HG03571 (cell line): ENCODE measurements around the gene HOMER2.
A peak's percentile ranks its signal among the peaks of the same experiment; 100 is the strongest.

Experiments used
- ATAC-seq: cut with Tn5 transposase; IDR thresholded peaks from one replicate; pipeline ENCODE4 v1.9.1; 2021; ENCODE audit not compliant: unreplicated experiment

The HOMER2 gene

DNA sequence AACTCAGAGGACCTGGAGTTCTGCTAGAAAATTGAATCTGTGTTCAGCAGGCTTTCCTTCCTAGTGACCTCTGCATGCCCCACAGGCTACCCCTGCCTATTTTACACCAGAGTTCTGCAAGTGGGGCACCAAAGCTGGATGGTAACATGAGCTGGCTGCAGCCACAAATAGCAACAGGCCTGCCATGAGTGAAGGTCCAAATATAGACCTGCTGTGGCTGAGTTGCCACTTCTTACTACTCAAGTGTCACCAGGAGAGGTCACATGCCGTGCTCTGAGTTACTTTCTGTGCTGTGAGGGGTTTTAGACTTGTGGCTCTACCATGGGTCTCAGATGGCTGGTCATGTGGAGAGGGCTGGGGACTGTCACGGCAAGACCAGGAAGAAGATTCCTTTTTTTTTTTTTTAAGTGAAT lies 146.5 kb downstream of the HOMER2 start, which contains the start of gene FSD2:
Gene FSD2, minus strand, starts transcription at position 76 of the 413 bp plus-strand sequence. CDS start 18,679 bp downstream, outside the sequence.
- peak; percentile 57 for ATAC-seq

DNA sequence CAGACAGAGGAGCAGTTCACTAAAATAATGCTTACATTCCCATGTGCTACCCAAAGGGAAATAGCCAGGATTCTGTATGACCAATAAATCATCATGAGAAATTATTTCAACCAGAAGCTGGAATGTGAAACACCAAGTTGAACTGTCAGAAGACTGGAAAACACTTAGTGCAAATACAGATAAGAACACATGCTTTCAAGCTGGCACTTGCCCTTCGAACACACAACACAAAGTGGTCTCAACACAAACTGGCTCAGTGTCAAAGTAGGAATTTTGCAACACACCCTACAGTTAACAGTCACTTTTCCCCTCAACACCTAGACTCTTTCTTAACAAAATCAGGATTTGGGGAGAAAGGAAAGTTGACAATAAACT lies 148.0 kb downstream of the HOMER2 start:
- ATAC-seq = no peak

DNA sequence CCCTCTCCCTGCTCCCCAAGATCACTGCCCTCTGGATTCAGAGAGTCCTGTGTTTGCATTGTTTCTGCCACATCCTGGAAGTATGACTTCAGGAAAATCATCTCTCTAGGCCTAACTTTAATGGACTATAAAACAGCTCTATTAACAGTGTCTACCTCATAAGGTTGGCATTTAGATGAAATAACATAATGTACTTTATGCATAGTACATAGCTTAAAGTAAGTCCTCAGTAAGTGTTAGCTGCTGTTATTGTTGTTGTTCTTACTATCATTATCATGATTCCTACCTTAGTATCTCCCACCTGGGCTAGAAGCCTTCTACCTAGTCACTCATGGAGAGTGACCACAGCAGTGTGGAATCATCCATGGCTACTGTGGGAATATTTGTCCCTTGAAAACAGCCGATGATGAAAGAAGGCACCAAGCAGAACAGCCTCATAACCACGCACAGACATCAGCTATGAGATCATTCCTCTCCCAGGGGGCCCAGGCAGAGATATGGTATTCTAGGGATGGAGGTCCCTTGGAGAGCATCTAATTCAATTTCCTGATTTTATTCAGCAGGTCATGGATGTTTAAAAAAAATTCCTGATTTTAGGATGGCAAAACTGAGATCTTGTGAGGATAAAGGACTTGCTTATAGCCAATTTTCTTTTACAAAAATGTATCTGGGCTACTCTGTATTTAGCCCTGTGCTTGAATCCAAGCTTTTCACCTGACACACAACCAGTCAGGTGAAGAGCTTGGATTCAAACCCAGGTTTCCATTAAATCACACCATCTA lies 148.5 kb downstream of the HOMER2 start:
- no peak for ATAC-seq

GRCh38 chr15:82802497-82802896 lies 150.0 kb downstream of the HOMER2 start:
- ATAC-seq = no peak

DNA sequence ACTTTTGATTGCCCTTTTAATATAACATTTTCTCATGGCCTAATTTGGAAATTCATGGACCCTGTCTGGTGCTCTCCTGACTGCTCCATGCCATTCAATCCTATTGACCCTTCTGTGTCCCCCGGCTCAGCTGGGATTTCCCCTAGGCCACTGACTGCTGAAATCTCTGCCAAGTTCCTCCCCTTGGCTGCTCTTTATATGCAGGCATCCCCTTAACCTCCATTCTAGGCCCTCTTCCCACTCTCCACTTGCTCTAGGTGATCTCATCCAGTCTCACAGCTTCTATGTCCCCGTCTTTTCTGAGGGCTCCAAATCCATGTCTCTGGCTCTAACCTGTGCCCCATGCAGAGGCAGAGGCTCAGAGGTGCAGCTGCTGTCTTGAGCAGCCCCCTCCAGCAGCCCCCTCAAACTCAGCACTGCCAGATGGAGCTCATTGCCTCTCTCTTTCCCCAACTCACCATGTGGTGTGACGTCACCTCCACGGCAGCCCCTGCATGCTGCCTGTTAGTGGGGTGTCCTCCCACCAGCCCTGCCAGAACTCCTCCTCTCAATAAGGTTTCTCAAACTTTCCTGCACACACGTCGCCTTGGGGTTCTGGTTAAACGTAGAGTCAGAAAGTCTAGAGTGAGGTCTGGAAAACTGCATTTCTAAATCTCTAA lies 153.2 kb downstream of the HOMER2 start:
- ATAC-seq = no peak
